ENCODE measurements around the gene SOWAHA. TPM values are rescaled to one million over a fixed set of nuclear protein-coding genes. Genes with fewer than 3 reads are reported as not detected.

The SOWAHA gene
- total RNA-seq, 1 experiment from 2014 or later: 0.20 TPM

GRCh38 chr5:132853790-132854189 is 40.7 kb downstream of the SOWAHA start:
- H4K5ac ChIP-seq (ENCODE audit: insufficient read length, low read depth, low read length): no peak overlapping the region
- H2BK120ac ChIP-seq (ENCODE audit: low read depth, low read length, poor library complexity, severe bottlenecking): no peak overlapping the region
- no peak overlapping the region for H3K18ac ChIP-seq (ENCODE audit: insufficient read length, low read depth, low read length)
- no peak overlapping the region for H2BK12ac ChIP-seq (ENCODE audit: insufficient read length, low read depth, low read length)
- H3K79me2 ChIP-seq (ENCODE audit: insufficient read depth, low read length): no peaks in the 10 kb centered on the region
- H3K27ac ChIP-seq (ENCODE audit: insufficient read length, low read depth, low read length): no peak overlapping the region
- H3K14ac ChIP-seq (ENCODE audit: insufficient read depth, low read length): no peak overlapping the region
- H2AK5ac ChIP-seq (ENCODE audit: insufficient read length, low read length): no peak overlapping the region
- H3K9me3 ChIP-seq (ENCODE audit: control insufficient read depth, low read depth, low read length): no peaks in the 10 kb centered on the region
- no peak overlapping the region for H2BK20ac ChIP-seq (ENCODE audit: low read depth, low read length, poor library complexity, severe bottlenecking)
- H3K23ac ChIP-seq (ENCODE audit: insufficient read length, low read depth, low read length): no peak overlapping the region
- no peak overlapping the region for H3K4me2 ChIP-seq (ENCODE audit: insufficient read depth, insufficient read length, low read length)
- no peaks in the 10 kb centered on the region for H4K20me1 ChIP-seq (ENCODE audit: control insufficient read depth, insufficient read depth, insufficient read length)
- H3K79me1 ChIP-seq (ENCODE audit: insufficient read depth, low read depth, low read length, poor library complexity, severe bottlenecking): no peaks in the 10 kb centered on the region
- H4K91ac ChIP-seq (ENCODE audit: insufficient read length, low read depth, low read length): no peak overlapping the region
- Mint-ChIP-seq H3K36me3 (ENCODE audit: insufficient read depth in 1 of 3, low read depth in 3 of 3) (no peaks in the 10 kb centered on the region), H3K27me3 (ENCODE audit: low read depth) (no peaks in the 10 kb centered on the region; the same call in 1 of the 2 replicates), H3K4me3 (no peak overlapping the region), H3K27ac (no peak overlapping the region), H3K9me3 (no peaks in the 10 kb centered on the region), H3K4me1 (peaks cover 3 to 8% of the 10 kb centered on the region in 2 experiments; a peak in 3 of 4 replicates)
- H4K8ac ChIP-seq (replicated peaks; ENCODE audit: insufficient read length, low read depth, low read length): no peak overlapping the region
- H2BK5ac ChIP-seq (ENCODE audit: insufficient read length, low read length): no peak overlapping the region
- H3K4ac ChIP-seq (ENCODE audit: low read depth, low read length): no peak overlapping the region
- WGBS (ENCODE audit: extremely low coverage, insufficient read length, low lambda C conversion rate): no CpG with 5 or more reads among the region's 1 CpG
- no peak overlapping the region for H3K9ac ChIP-seq (ENCODE audit: extremely low read depth, insufficient read length, low read length)
- no peak overlapping the region for H3T11ph ChIP-seq (ENCODE audit: low read length)
- no peak overlapping the region for H3K56ac ChIP-seq (ENCODE audit: insufficient read length, low read depth, low read length)
- no peak for TF ChIP-seq CTCF (conservative IDR thresholded peaks at IDR 0.05)
- no peak overlapping the region for H2AFZ ChIP-seq (ENCODE audit: low read length)
- H3K27me3 ChIP-seq (ENCODE audit: insufficient read depth, low read length): no peaks in the 10 kb centered on the region
- no peaks in the 10 kb centered on the region for H3K23me2 ChIP-seq (ENCODE audit: insufficient read length, low read depth, low read length, poor library complexity, severe bottlenecking)
- H2BK15ac ChIP-seq (ENCODE audit: low read depth, low read length): no peak overlapping the region
- no peaks in the 10 kb centered on the region for H3K4me1 ChIP-seq (ENCODE audit: insufficient read depth, low read length)
- no peak for DNase-seq
